IMR-90 (cell line): ENCODE results near the gene PLPP3. TPM values are rescaled to one million over a fixed set of nuclear protein-coding genes. Genes with fewer than 3 reads are reported as not detected.

Experiments
- ATAC-seq: fragments of 200-7000 bp; cut with Tn5 transposase; 2 replicates; pipeline ENCODE4 v1.9.1; 2020; ENCODE audit warnings: low read depth, mild to moderate bottlenecking, moderate library complexity
- BruUV-seq: library from RNA; stranded (reverse); fragments of 400-500 nt; replicated peaks from 2 replicates; lab custom pipeline; 2021; lab: Mats Ljungman, UMichigan
- CTCF ChIA-PET: fragments of 300-600 bp; formaldehyde crosslinking; extraction: SDS; loops from one replicate; lab custom pipeline; 2021; ENCODE audit warnings: antibody characterized with exemption; lab: Yijun Ruan, JAX
- POLR2A ChIA-PET: fragments of 300-600 bp; sonication (Branson Sonifier 250); formaldehyde crosslinking; loops from one replicate; lab custom pipeline; 2022; ENCODE audit warnings: antibody characterized with exemption; ENCODE audit not compliant: unreplicated experiment; lab: Charles Lee
- DNase-seq: peaks from one replicate; pipeline ENCODE4 v3.0.0; 2013
- H2AFZ ChIP-seq: replicated peaks from 2 replicates; pipeline ENCODE3; 2013; ENCODE audit warnings: low read length, mild to moderate bottlenecking; ENCODE audit not compliant: poor library complexity
- H2AK5ac ChIP-seq: 2 replicates; pipeline ENCODE4 v1.6.1; 2013; ENCODE audit warnings: low read depth, low read length, inconsistent platforms
- H2AK9ac ChIP-seq: replicated peaks from 2 replicates; pipeline ENCODE3; 2013; ENCODE audit warnings: mild to moderate bottlenecking, low read depth, low read length, moderate library complexity; ENCODE audit not compliant: poor library complexity
- H2BK120ac ChIP-seq: 2 replicates; pipeline ENCODE4 v1.6.1; 2013; ENCODE audit warnings: low read depth, low read length, inconsistent platforms
- H2BK15ac ChIP-seq: 3 replicates; pipeline ENCODE4 v1.6.1; 2013; ENCODE audit warnings: low read depth, low read length, inconsistent platforms
- H2BK20ac ChIP-seq: 2 replicates; pipeline ENCODE4 v1.6.1; 2013; ENCODE audit warnings: low read depth, mild to moderate bottlenecking, inconsistent platforms, low read length, moderate library complexity
- H2BK5ac ChIP-seq: 2 replicates; pipeline ENCODE4 v1.6.1; 2013; ENCODE audit warnings: mild to moderate bottlenecking, low read depth, low read length, inconsistent platforms; ENCODE audit not compliant: poor library complexity, severe bottlenecking
- H3K14ac ChIP-seq: replicated peaks from 2 replicates; pipeline ENCODE4 v1.6.1; 2013; ENCODE audit warnings: low read depth, low read length, inconsistent platforms
- H3K18ac ChIP-seq: 2 replicates; pipeline ENCODE4 v1.6.1; 2013; ENCODE audit warnings: low read depth, low read length, control low read depth
- H3K23ac ChIP-seq: 2 replicates; pipeline ENCODE4 v1.6.1; 2013; ENCODE audit warnings: low read depth, low read length, inconsistent platforms
- H3K27ac ChIP-seq: 2 replicates; pipeline ENCODE4 v1.5.1; 2013; ENCODE audit warnings: mild to moderate bottlenecking, control low read depth, low read length; ENCODE audit not compliant: insufficient read depth
- H3K27me3 ChIP-seq: 2 replicates; pipeline ENCODE4 v1.6.1; 2013; ENCODE audit warnings: low read length; ENCODE audit not compliant: control insufficient read depth, insufficient read depth
- H3K36me3 ChIP-seq: 2 replicates; pipeline ENCODE4 v1.6.1; 2013; ENCODE audit warnings: low read length, mixed read lengths; ENCODE audit not compliant: control insufficient read depth, insufficient read depth
- H3K4ac ChIP-seq: 2 replicates; pipeline ENCODE4 v1.6.1; 2013; ENCODE audit warnings: low read depth, low read length, inconsistent platforms
- H3K4me1 ChIP-seq: 2 replicates; pipeline ENCODE4 v1.6.1; 2013; ENCODE audit warnings: low read length, mixed read lengths; ENCODE audit not compliant: control insufficient read depth, insufficient read depth
- H3K4me2 ChIP-seq: 2 replicates; pipeline ENCODE4 v1.6.1; 2013; ENCODE audit warnings: low read depth, mild to moderate bottlenecking, control low read depth, low read length, moderate library complexity
- H3K4me3 ChIP-seq: 2 replicates; pipeline ENCODE4 v1.5.1; 2013; ENCODE audit warnings: low read depth, mild to moderate bottlenecking, control low read depth, low read length, moderate library complexity; ENCODE audit not compliant: insufficient read depth
- H3K56ac ChIP-seq: 2 replicates; pipeline ENCODE4 v1.6.1; 2013; ENCODE audit warnings: low read length, inconsistent platforms; ENCODE audit not compliant: insufficient read depth; ENCODE audit errors: extremely low read depth
- H3K79me1 ChIP-seq, 2 experiments: 2 replicates each; pipeline ENCODE4 v1.6.1; 2013; ENCODE audit warnings: low read length in 2 of 2, inconsistent platforms in 1 of 2, low read depth in 1 of 2
- H3K9ac ChIP-seq: 2 replicates; pipeline ENCODE4 v1.6.1; 2013; ENCODE audit warnings: low read depth, low read length, control low read depth
- H3K9me1 ChIP-seq: 2 replicates; pipeline ENCODE4 v1.6.1; 2013; ENCODE audit warnings: low read length, inconsistent platforms; ENCODE audit not compliant: insufficient read depth
- H3K9me3 ChIP-seq: 2 replicates; pipeline ENCODE4 v1.6.1; 2013; ENCODE audit warnings: low read length; ENCODE audit not compliant: control insufficient read depth, insufficient read depth
- H4K20me1 ChIP-seq: 2 replicates; pipeline ENCODE4 v1.6.1; 2013; ENCODE audit warnings: low read length, inconsistent platforms; ENCODE audit not compliant: insufficient read depth
- H4K5ac ChIP-seq: 2 replicates; pipeline ENCODE4 v1.6.1; 2013; ENCODE audit warnings: mild to moderate bottlenecking, low read depth, low read length, control low read depth
- H4K8ac ChIP-seq, 2 experiments: 2 replicates each; pipeline ENCODE4 v1.6.1; 2013; ENCODE audit warnings: low read depth in 2 of 2, low read length in 2 of 2, control low read depth in 1 of 2, inconsistent platforms in 1 of 2
- H4K91ac ChIP-seq: 2 replicates; pipeline ENCODE4 v1.6.1; 2013; ENCODE audit warnings: low read depth, low read length, inconsistent platforms; ENCODE audit not compliant: insufficient read depth
- CEBPB ChIP-seq: IDR thresholded peaks from 2 replicates; pipeline ENCODE4 v1.6.1; 2012; ENCODE audit warnings: low read depth, low read length, improper control_type of control experiment
- CTCF ChIP-seq: conservative IDR thresholded peaks from 2 replicates; pipeline ENCODE4 v1.5.1; 2012; ENCODE audit warnings: mild to moderate bottlenecking, low read depth, low read length, improper control_type of control experiment
- ELK1 ChIP-seq: fragments of 150-350 bp; IDR thresholded peaks from 2 replicates; pipeline ENCODE4 v1.6.1; 2016; ENCODE audit warnings: low read depth, mild to moderate bottlenecking, low read length, moderate library complexity, borderline replicate concordance
- FOS ChIP-seq: fragments of 150-350 bp; IDR thresholded peaks from 2 replicates; pipeline ENCODE4 v1.6.1; 2016; ENCODE audit warnings: low read depth, low read length
- MAFK ChIP-seq: IDR thresholded peaks from 2 replicates; pipeline ENCODE4 v1.6.1; 2012; ENCODE audit warnings: low read depth, low read length, improper control_type of control experiment
- POLR2A ChIP-seq: IDR thresholded peaks from 2 replicates; pipeline ENCODE4 v1.6.1; 2012; ENCODE audit warnings: mild to moderate bottlenecking, low read depth, low read length
- RFX5 ChIP-seq: IDR thresholded peaks from 2 replicates; pipeline ENCODE4 v1.8.0; 2012; ENCODE audit warnings: low read depth, mild to moderate bottlenecking, low read length, moderate library complexity
- SMC3 ChIP-seq: fragments of 150-350 bp; IDR thresholded peaks from 2 replicates; pipeline ENCODE4 v1.6.1; 2016; ENCODE audit warnings: low read depth, mild to moderate bottlenecking, antibody characterized with exemption, low read length, moderate library complexity
- WGBS, 2 experiments: methylation state at CpG; one replicate each; pipeline versions ENCODE4 v1.1.5 to v1.1.7; 2013; ENCODE audit warnings: missing lambda C conversion rate in 2 of 2; ENCODE audit not compliant: insufficient read length in 1 of 2; ENCODE audit errors: extremely low coverage in 2 of 2; 5-methylcytosine and 5-hydroxymethylcytosine counted together
- dilution Hi-C: fragments of 300-500 bp; cut with HindIII; formaldehyde crosslinking; loops from one replicate; pipeline ENCODE4 v1.14.3; 2018; ENCODE audit warnings: low sequenced_read_pairs; ENCODE audit not compliant: unreplicated experiment
- in situ Hi-C: fragments of 300-500 bp; cut with MboI; formaldehyde crosslinking; loops from 3 replicates; pipeline ENCODE4 v1.14.3; 2019; ENCODE audit warnings: low sequenced_read_pairs, inconsistent platforms, mixed read lengths
- intact Hi-C: fragments of 100-400 bp; cut with micrococcal nuclease; formaldehyde crosslinking; loops from 2 replicates; pipeline ENCODE4 v1.10.0; 2022
- polyA plus RNA-seq, 3 experiments: library from polyadenylated mRNA; depleted of rRNA; stranded (reverse); fragments of >200 nt; gene quantifications; 2 replicates each; pipeline ENCODE4 v1.2.3, GENCODE V29; 2012; ENCODE audit warnings: low replicate concordance in 1 of 3
- total RNA-seq: library from RNA; depleted of rRNA; stranded (reverse); fragments of >200 nt; gene quantifications from 2 replicates; pipeline ENCODE4 v1.2.3, GENCODE V29; 2012

Gene PLPP3
- total and polyA plus RNA-seq, 2 of the 4 experiments (the other 2 are of a cell fraction), result 49.9 to 56.6 TPM

GRCh38 chr1:56451491-56451890 is 127.9 kb downstream of the PLPP3 start:
- Histone ChIP-seq H3K56ac (no peak overlapping the region), H2AK5ac (no peak overlapping the region), H3K18ac (no peak overlapping the region), H4K5ac (no peak overlapping the region), H3K27ac (no peak overlapping the region), H2BK15ac (no peak overlapping the region), H4K8ac (no peak overlapping the region), H4K91ac (no peak overlapping the region), H2AK9ac (no peak overlapping the region), H3K14ac (no peak overlapping the region), H2AFZ (no peak overlapping the region), H3K9me1 (peaks cover under 1% of the 10 kb centered on the region), H3K9ac (no peak overlapping the region), H2BK5ac (no peak overlapping the region), H3K4me3 (no peak overlapping the region), H3K4me2 (no peak overlapping the region), H2BK20ac (no peak overlapping the region), H3K23ac (no peak overlapping the region), H3K27me3 (no peaks in the 10 kb centered on the region), H2BK120ac (no peak overlapping the region), H3K4me1 (peaks cover 10% of the 10 kb centered on the region; the same call in 1 of the 2 replicates), H3K4ac (no peak overlapping the region), H3K9me3 (no peaks in the 10 kb centered on the region), H4K20me1 (no peaks in the 10 kb centered on the region), H3K79me1 (no peaks in the 10 kb centered on the region), H3K36me3 (no peaks in the 10 kb centered on the region)
- DNase-seq (no peak), ATAC-seq (no peak)
- ChIA-PET CTCF (no interaction called here), POLR2A (no interaction called here)
- intact Hi-C loops (no loop called here), dilution Hi-C loops (no loop called here), in situ Hi-C loops (no loop called here)
- no peak for TF ChIP-seq ELK1
- no peak for TF ChIP-seq MAFK
- no peak for TF ChIP-seq RFX5
- no peak for TF ChIP-seq CTCF
- TF ChIP-seq POLR2A, result no peak
- no peak for TF ChIP-seq FOS
- TF ChIP-seq SMC3, result no peak
- TF ChIP-seq CEBPB, result no peak
- no TSS peak for BruUV-seq
- no CpG with 5 or more reads among the region's 5 CpGs for WGBS, 2 experiments
